ENCODE measurements around the gene TACR2. TPM values are rescaled to one million over a fixed set of nuclear protein-coding genes. Genes with fewer than 3 reads are reported as not detected.

Gene TACR2
- total RNA-seq, 2 experiments from 2014 or later: not detected

DNA sequence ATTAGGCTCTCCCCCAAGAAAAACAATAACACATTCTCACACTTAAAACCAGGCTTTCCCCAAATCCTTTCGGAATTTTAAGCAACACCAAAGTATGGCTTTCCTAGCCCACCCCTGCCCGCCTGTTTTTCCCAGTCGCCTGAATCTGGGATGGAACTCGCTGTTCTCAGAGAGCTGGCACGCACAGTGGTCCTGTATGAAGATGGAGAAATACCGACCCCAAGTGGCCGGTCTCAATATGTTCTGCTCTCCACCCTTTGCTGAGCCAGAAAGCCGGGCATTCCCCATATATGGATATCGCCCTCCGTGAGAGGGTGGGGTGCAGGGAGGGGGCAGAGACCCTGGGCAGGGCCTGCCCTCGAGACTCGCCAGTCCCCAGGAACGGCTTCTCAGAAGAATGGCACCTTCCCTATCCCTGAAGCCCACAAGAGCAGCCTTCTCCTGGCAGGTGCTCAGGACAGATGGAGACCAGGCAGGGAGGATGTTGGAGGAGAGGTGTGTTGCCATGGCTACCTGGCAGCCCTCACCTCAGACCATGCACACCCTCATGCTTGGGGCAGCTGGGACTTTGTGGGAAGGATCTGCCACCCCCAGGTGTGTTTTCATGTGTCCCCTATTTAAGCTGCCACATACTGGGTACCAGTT is 3.4 kb downstream of the TACR2 start:
- peaks cover 8% of the 10 kb centered on the region for H3K4me1 Mint-ChIP-seq (ENCODE audit: low read depth)
- H3K36me3 Mint-ChIP-seq (ENCODE audit: low read depth): no peaks in the 10 kb centered on the region
- H3K27ac Mint-ChIP-seq: no peak overlapping the region
- H3K27me3 Mint-ChIP-seq (ENCODE audit: low read depth): no peaks in the 10 kb centered on the region
- no peaks in the 10 kb centered on the region for H3K9me3 Mint-ChIP-seq
- intact Hi-C loops (cut with micrococcal nuclease): loop anchor here (1.0 kb wide), 1 partner anchor 176 kb away; no protein-coding TSS in a partner anchor
- CTCF ChIA-PET: interaction anchor here (0.6 to 0.7 kb wide), 2 partner anchors 37 to 94 kb away, joined by 3 to 4 read pairs; no protein-coding TSS in a partner anchor
- no peak overlapping the region for H3K4me3 Mint-ChIP-seq
- DNase-seq: peak; percentile 60

DNA sequence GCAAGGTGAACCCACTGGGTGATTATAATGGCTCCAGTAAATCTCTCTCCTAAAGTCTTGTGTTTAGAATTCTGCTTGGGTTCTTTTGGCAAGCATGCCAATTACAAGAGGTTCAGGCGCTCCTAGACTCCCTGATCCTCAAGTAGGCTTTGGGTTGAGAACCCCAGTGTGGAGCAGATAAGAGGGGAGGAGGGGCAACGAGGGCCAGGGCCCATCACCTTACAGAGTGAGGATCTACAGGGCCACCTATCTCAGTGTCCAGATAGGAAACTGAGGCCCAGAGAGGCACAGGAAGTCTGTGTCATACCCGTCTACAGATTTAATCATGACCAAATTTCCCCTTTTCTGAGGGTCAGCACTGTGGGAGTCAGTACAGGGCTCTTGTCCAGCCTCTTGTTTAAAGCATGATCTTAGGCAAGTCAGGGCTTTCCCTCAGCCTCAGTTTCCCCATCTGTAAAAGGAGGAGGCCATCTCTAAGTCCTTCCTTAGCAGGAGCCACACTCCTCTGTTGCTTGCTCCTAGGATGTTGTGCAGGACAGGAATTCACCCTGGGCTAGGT is 4.4 kb downstream of the TACR2 start:
- no peak for DNase-seq
- CTCF ChIA-PET: interaction anchor here (2.1 kb wide), 1 partner anchor 21 kb away, joined by 6 read pairs; no protein-coding TSS in a partner anchor

DNA sequence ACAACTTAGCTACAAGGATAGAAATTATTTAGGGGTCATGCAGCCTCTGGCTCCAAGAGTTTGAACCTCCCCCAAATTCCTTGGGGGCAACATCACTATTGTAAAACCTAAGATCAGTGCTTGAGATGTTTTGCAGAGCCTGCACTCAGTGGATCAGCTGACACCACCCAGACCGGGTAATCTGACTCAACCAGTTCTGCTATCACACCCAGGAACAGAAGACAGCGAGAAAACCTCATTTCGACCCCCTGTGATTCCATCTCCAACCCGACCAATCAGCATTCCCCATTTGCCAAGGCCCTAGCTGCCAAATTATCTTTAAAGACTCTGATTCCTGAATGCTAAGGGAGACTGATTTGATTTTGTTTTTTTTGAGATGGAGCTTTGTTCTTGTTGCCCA is 5.2 kb downstream of the TACR2 start:
- Mint-ChIP-seq H3K4me3 (no peak overlapping the region), H3K9me3 (no peaks in the 10 kb centered on the region), H3K27ac (no peak overlapping the region), H3K27me3 (ENCODE audit: low read depth) (no peaks in the 10 kb centered on the region), H3K36me3 (ENCODE audit: low read depth) (no peaks in the 10 kb centered on the region), H3K4me1 (ENCODE audit: low read depth) (peaks cover 12% of the 10 kb centered on the region)
- CTCF ChIA-PET: interaction anchor here (0.8 to 2.1 kb wide), 3 partner anchors 21 to 861 kb away, joined by 3 to 6 read pairs (median 3); no protein-coding TSS in a partner anchor
- no peak for DNase-seq
- intact Hi-C loops (cut with micrococcal nuclease): no loop called here

More for the DNA sequence above, 4.4 kb downstream of the TACR2 start:
- intact Hi-C loops (cut with micrococcal nuclease): no loop called here
- Mint-ChIP-seq H3K36me3 (ENCODE audit: low read depth) (no peaks in the 10 kb centered on the region), H3K9me3 (no peaks in the 10 kb centered on the region), H3K27me3 (ENCODE audit: low read depth) (no peaks in the 10 kb centered on the region), H3K4me1 (ENCODE audit: low read depth) (peaks cover 12% of the 10 kb centered on the region), H3K4me3 (no peak overlapping the region), H3K27ac (no peak overlapping the region)

DNA sequence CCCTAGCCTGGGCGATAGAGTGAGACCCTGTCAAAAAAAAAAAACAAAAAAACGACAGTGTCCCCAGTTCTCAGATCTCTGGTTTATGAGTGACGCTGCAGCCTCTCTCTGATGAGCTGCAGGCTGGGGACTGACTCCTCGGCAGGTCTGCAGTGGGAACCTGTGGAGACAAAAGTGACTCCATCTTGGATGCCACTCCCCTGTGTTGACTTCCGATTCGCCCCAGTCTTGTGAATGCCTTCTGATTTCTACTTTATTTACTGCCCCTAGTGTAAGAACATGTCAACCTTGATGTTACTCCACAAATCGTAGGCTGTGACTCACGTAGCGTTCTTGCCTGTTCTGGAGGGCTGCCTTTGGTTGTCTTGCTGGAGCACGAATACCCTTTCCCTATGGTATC is 6.2 kb downstream of the TACR2 start:
- no peaks in the 10 kb centered on the region for H3K36me3 Mint-ChIP-seq (ENCODE audit: low read depth)
- CTCF ChIA-PET: interaction anchor here (0.7 to 2.1 kb wide), 5 partner anchors 20 to 860 kb away, joined by 3 to 6 read pairs (median 3); partner anchors contain the start of gene TSPAN15
- H3K27ac Mint-ChIP-seq: no peak overlapping the region
- intact Hi-C loops (cut with micrococcal nuclease): no loop called here
- peaks cover 12% of the 10 kb centered on the region for H3K4me1 Mint-ChIP-seq (ENCODE audit: low read depth)
- no peaks in the 10 kb centered on the region for H3K27me3 Mint-ChIP-seq (ENCODE audit: low read depth)
- H3K9me3 Mint-ChIP-seq: no peaks in the 10 kb centered on the region
- no peak overlapping the region for H3K4me3 Mint-ChIP-seq
- no peak for DNase-seq

GRCh38 chr10:69409968-69410367 is 6.8 kb downstream of the TACR2 start:
- intact Hi-C loops (cut with micrococcal nuclease): loop anchor here (1.0 to 2.0 kb wide), 6 partner anchors 14 to 421 kb away; partner anchors contain the start of genes FAM241B, KIFBP, SRGN and VPS26A
- Mint-ChIP-seq H3K9me3 (no peaks in the 10 kb centered on the region), H3K36me3 (ENCODE audit: low read depth) (no peaks in the 10 kb centered on the region), H3K4me1 (ENCODE audit: low read depth) (peaks cover 12% of the 10 kb centered on the region), H3K27ac (no peak overlapping the region), H3K4me3 (no peak overlapping the region), H3K27me3 (ENCODE audit: low read depth) (no peaks in the 10 kb centered on the region)
- DNase-seq: no peak
- CTCF ChIA-PET: interaction anchor here (1.2 to 2.1 kb wide), 2 partner anchors 19 to 99 kb away, joined by 4 to 6 read pairs; no protein-coding TSS in a partner anchor

DNA sequence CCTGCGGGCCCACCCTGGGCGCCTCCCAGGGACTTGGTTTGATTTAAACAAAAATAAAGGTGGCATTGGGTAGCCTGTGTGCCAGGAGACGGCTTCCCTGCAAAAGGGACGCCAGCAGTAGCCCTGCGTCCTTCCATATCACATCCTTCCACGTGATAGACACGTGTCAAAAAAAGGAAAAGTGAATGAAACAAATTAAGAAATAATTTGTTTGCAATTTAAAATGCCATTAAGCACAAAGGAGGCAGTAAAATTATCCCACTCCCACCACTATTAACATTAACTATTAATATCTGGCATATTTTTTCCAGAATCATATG is 7.6 kb downstream of the TACR2 start:
- no peak overlapping the region for H3K27ac Mint-ChIP-seq
- no peak overlapping the region for H3K4me3 Mint-ChIP-seq
- no peaks in the 10 kb centered on the region for H3K36me3 Mint-ChIP-seq (ENCODE audit: low read depth)
- CTCF ChIA-PET: interaction anchor here (1.0 to 4.2 kb wide), 6 partner anchors 16 to 180 kb away, joined by 3 to 52 read pairs (median 16); no protein-coding TSS in a partner anchor
- no peaks in the 10 kb centered on the region for H3K9me3 Mint-ChIP-seq
- intact Hi-C loops (cut with micrococcal nuclease): loop anchor here (1.0 to 2.0 kb wide), 6 partner anchors 15 to 420 kb away; partner anchors contain the start of genes FAM241B, KIFBP, SRGN and VPS26A
- DNase-seq: no peak
- H3K4me1 Mint-ChIP-seq (ENCODE audit: low read depth): peaks cover 12% of the 10 kb centered on the region
- no peaks in the 10 kb centered on the region for H3K27me3 Mint-ChIP-seq (ENCODE audit: low read depth)

DNA sequence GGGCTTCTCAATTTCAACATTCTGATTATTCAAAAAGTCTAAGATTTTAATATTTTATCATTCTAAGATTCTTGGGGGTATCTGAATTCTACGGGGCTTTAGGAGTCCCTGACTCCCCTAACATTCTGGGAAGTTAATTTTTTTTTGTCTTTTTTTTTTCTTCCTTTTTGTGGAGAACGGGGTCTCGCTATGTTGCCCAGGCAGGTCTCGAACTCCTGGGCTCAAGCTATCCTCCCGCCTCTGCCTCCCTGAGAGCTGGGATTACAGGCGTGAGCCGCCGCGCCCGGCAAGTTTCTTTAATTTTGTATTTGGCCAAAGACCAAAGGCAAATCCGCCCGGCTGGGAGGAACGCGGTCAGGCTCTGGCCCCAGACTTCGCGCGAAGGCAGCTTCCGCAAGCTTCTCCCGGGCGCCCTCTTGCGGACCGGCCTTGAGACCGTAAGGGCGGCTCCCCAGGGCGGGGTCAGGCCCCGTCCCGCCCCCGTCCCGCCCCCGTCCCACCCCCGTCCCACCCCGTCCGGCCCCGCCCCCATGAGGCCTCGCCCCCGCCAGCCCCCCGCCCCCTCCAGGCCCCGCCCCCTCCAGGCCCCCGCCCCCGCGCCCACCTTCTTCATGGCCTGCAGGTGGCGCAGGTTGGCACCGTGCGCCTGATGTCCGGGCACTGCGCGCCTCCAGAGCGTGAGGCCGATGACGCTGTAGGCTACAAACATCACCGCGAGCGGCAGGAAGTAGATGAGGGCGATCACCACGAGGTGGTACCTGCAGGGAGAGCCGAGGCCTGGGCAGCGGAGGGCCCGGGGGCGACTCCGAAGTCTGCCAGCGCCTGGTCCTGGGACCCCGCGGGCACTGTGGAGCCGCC is 8.2 kb downstream of the TACR2 start:
- H3K4me3 Mint-ChIP-seq: peak overlapping the region; percentile 58
- H3K27ac Mint-ChIP-seq: no peak overlapping the region
- intact Hi-C loops (cut with micrococcal nuclease): loop anchor here (1.0 to 2.0 kb wide), 10 partner anchors 16 to 452 kb away; partner anchors contain the start of genes DDX21, FAM241B, KIFBP and SRGN
- peak; percentile 93 for DNase-seq
- CTCF ChIA-PET: interaction anchor here (0.7 to 4.2 kb wide), 23 partner anchors 11 to 403 kb away, joined by 3 to 52 read pairs (median 4); no protein-coding TSS in a partner anchor
- peaks cover 12% of the 10 kb centered on the region for H3K4me1 Mint-ChIP-seq (ENCODE audit: low read depth)
- H3K9me3 Mint-ChIP-seq: no peaks in the 10 kb centered on the region
- no peaks in the 10 kb centered on the region for H3K27me3 Mint-ChIP-seq (ENCODE audit: low read depth)
- H3K36me3 Mint-ChIP-seq (ENCODE audit: low read depth): no peaks in the 10 kb centered on the region

GRCh38 chr10:69407621-69408301 is 9.0 kb downstream of the TACR2 start:
- CTCF ChIA-PET: interaction anchor here (0.5 to 4.2 kb wide), 30 partner anchors 9 to 402 kb away, joined by 3 to 52 read pairs (median 4); no protein-coding TSS in a partner anchor
- H3K36me3 Mint-ChIP-seq (ENCODE audit: low read depth): peaks cover 3% of the 10 kb centered on the region
- intact Hi-C loops (cut with micrococcal nuclease): loop anchor here (1.0 to 2.0 kb wide), 9 partner anchors 89 to 451 kb away; partner anchors contain the start of genes DDX21, FAM241B, KIFBP and SRGN
- no peaks in the 10 kb centered on the region for H3K27me3 Mint-ChIP-seq (ENCODE audit: low read depth)
- H3K9me3 Mint-ChIP-seq: no peaks in the 10 kb centered on the region
- H3K4me1 Mint-ChIP-seq (ENCODE audit: low read depth): peaks cover 11% of the 10 kb centered on the region
- H3K27ac Mint-ChIP-seq: no peak overlapping the region
- DNase-seq: peak; percentile 33
- H3K4me3 Mint-ChIP-seq: peak overlapping the region; percentile 58

GRCh38 chr10:69406816-69407580 is 9.7 kb downstream of the TACR2 start:
- CTCF ChIA-PET: interaction anchor here (0.5 to 4.2 kb wide), 18 partner anchors 9 to 498 kb away, joined by 3 to 52 read pairs (median 4); no protein-coding TSS in a partner anchor
- H3K9me3 Mint-ChIP-seq: no peaks in the 10 kb centered on the region
- H3K4me1 Mint-ChIP-seq (ENCODE audit: low read depth): peaks cover 11% of the 10 kb centered on the region
- no peak overlapping the region for H3K27ac Mint-ChIP-seq
- no peaks in the 10 kb centered on the region for H3K27me3 Mint-ChIP-seq (ENCODE audit: low read depth)
- no peak overlapping the region for H3K4me3 Mint-ChIP-seq
- intact Hi-C loops (cut with micrococcal nuclease): no loop called here
- peaks cover 10% of the 10 kb centered on the region for H3K36me3 Mint-ChIP-seq (ENCODE audit: low read depth)
- DNase-seq: no peak

DNA sequence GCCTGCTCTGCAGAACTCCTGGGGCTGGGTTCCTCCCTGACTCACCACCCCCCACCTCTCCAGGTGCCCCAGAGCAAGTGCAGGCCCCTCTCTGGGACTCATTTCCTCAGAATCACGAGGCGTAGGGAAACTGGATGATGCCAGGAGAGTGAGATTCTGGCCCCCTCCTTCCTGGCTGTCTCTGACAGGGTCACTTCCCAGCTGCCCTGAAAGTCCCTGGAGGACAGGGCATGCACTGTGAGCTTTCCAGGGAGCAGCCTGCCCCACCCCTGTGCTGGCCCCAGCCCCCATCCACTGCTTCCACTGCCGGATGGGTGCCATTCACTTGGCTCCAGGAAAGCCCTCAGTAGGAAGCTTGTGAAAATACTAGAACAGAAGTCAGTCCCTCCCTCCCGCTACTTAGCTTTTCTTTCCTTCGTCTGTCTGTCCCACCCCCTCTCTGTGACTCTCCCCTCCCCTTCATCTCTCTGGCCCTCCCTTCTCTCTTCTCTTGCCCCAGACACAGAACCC is 10.4 kb downstream of the TACR2 start:
- DNase-seq: no peak
- H3K36me3 Mint-ChIP-seq (ENCODE audit: low read depth): peaks cover 15% of the 10 kb centered on the region
- no peak overlapping the region for H3K27ac Mint-ChIP-seq
- intact Hi-C loops (cut with micrococcal nuclease): no loop called here
- no peaks in the 10 kb centered on the region for H3K9me3 Mint-ChIP-seq
- no peak overlapping the region for H3K4me3 Mint-ChIP-seq
- no peaks in the 10 kb centered on the region for H3K27me3 Mint-ChIP-seq (ENCODE audit: low read depth)
- CTCF ChIA-PET: interaction anchor here (0.6 to 4.2 kb wide), 10 partner anchors 11 to 498 kb away, joined by 3 to 52 read pairs (median 9); no protein-coding TSS in a partner anchor
- peaks cover 11% of the 10 kb centered on the region for H3K4me1 Mint-ChIP-seq (ENCODE audit: low read depth)
